Muscle of leg (tissue), 9 donors: ENCODE measurements around the gene PRICKLE3. TPM values are rescaled to one million over a fixed set of nuclear protein-coding genes. Genes with fewer than 3 reads are reported as not detected.

ENCODE experiments used
- polyA plus RNA-seq, 8 donors: library from polyadenylated mRNA; unstranded; fragments of 120-200 nt; gene quantifications; one replicate each; pipeline versions ENCODE4 v1.2.1 to v1.2.3, GENCODE V29; 2013; ENCODE audit warnings: inconsistent platforms in 1 of 8, low replicate concordance in 1 of 8; ENCODE audit not compliant: insufficient read length in 8 of 8, insufficient read depth in 1 of 8
- total RNA-seq: library from RNA; stranded (reverse); fragments of 120-200 nt; gene quantifications from one replicate; pipeline ENCODE4 v1.2.4, GENCODE V29; 2013

Gene PRICKLE3
- total and polyA plus RNA-seq, 9 donors: 1.9 to 5.3 (median 3.7) TPM

Other genes starting within 250 kb of the PRICKLE3 start
- gene OTUD5, start 228.8 kb downstream of the PRICKLE3 start, total RNA-seq: 18.9 TPM
- 10 to 100 TPM; 37.5 to 45.2 (median 38.4) TPM for gene OTUD5, start 228.8 kb downstream of the PRICKLE3 start, polyA plus RNA-seq
- 0.66 TPM for gene KCND1, start 214.5 kb downstream of the PRICKLE3 start, total RNA-seq
- gene KCND1, start 214.5 kb downstream of the PRICKLE3 start, polyA plus RNA-seq: 1 to 10 TPM in 4 of 8 donors, under 1 TPM in 4; 0.72 to 1.7 (median 1.0) TPM
- gene GRIPAP1, start 184.1 kb downstream of the PRICKLE3 start, total RNA-seq: 9.9 TPM
- gene GRIPAP1, start 184.1 kb downstream of the PRICKLE3 start, polyA plus RNA-seq: 10 to 100 TPM; 18.0 to 26.0 (median 22.3) TPM
- gene TFE3, start 143.0 kb downstream of the PRICKLE3 start, total RNA-seq: 10.8 TPM
- gene TFE3, start 143.0 kb downstream of the PRICKLE3 start, polyA plus RNA-seq: 10 to 100 TPM; 20.5 to 27.3 (median 21.4) TPM
- gene CCDC120, start 127.4 kb downstream of the PRICKLE3 start, total RNA-seq: 0.98 TPM
- gene CCDC120, start 127.4 kb downstream of the PRICKLE3 start, polyA plus RNA-seq: 1 to 10 TPM; 3.3 to 6.0 (median 4.1) TPM
- 4.2 TPM for gene PRAF2, start 112.4 kb downstream of the PRICKLE3 start, total RNA-seq
- gene PRAF2, start 112.4 kb downstream of the PRICKLE3 start, polyA plus RNA-seq: 10 to 100 TPM; 19.3 to 29.8 (median 23.0) TPM
- 25.5 TPM for gene WDR45, start 106.5 kb downstream of the PRICKLE3 start, total RNA-seq
- gene WDR45, start 106.5 kb downstream of the PRICKLE3 start, polyA plus RNA-seq: 10 to 100 TPM; 34.1 to 39.1 (median 36.6) TPM
- gene GPKOW, start 62.6 kb downstream of the PRICKLE3 start, total RNA-seq: 20.7 TPM
- 10 to 100 TPM; 18.3 to 19.6 (median 19.0) TPM for gene GPKOW, start 62.6 kb downstream of the PRICKLE3 start, polyA plus RNA-seq
- gene MAGIX, start 23.6 kb downstream of the PRICKLE3 start, total RNA-seq: 2.6 TPM
- gene MAGIX, start 23.6 kb downstream of the PRICKLE3 start, polyA plus RNA-seq: 1 to 10 TPM; 1.6 to 2.1 (median 1.7) TPM
- gene PLP2, start 14.5 kb downstream of the PRICKLE3 start, total RNA-seq: 59.0 TPM
- 100 to 1,000 TPM in 5 of 8 donors, 10 to 100 TPM in 3; 79.1 to 166 (median 119) TPM for gene PLP2, start 14.5 kb downstream of the PRICKLE3 start, polyA plus RNA-seq
- gene SYP, start 13.8 kb upstream of the PRICKLE3 start, total RNA-seq: 1.2 TPM
- gene SYP, start 13.8 kb upstream of the PRICKLE3 start, polyA plus RNA-seq: 1 to 10 TPM; 1.1 to 2.0 (median 1.3) TPM
- gene CACNA1F, start 47.0 kb upstream of the PRICKLE3 start, total RNA-seq: 0.09 TPM
- gene CACNA1F, start 47.0 kb upstream of the PRICKLE3 start, polyA plus RNA-seq: under 1 TPM in 4 of 8 donors, not detected in 4; 0.01 to 0.05 (median 0.03) TPM
- gene CCDC22, start 49.1 kb upstream of the PRICKLE3 start, total RNA-seq: 5.3 TPM
- 10 to 100 TPM; 10.8 to 15.8 (median 12.6) TPM for gene CCDC22, start 49.1 kb upstream of the PRICKLE3 start, polyA plus RNA-seq
- gene FOXP3, start 78.3 kb upstream of the PRICKLE3 start, total RNA-seq: 0.04 TPM
- under 1 TPM; 0.24 to 0.68 (median 0.54) TPM for gene FOXP3, start 78.3 kb upstream of the PRICKLE3 start, polyA plus RNA-seq
- gene PPP1R3F, start 83.4 kb upstream of the PRICKLE3 start, total RNA-seq: 5.5 TPM
- gene PPP1R3F, start 83.4 kb upstream of the PRICKLE3 start, polyA plus RNA-seq: 1 to 10 TPM; 6.1 to 9.0 (median 7.5) TPM
- gene GAGE10, start 117.3 kb upstream of the PRICKLE3 start, total RNA-seq: not detected
- gene GAGE10, start 117.3 kb upstream of the PRICKLE3 start, polyA plus RNA-seq: not detected
- not detected for gene GAGE12J, start 135.7 kb upstream of the PRICKLE3 start, total RNA-seq
- gene GAGE12J, start 135.7 kb upstream of the PRICKLE3 start, polyA plus RNA-seq: not detected
- gene GAGE13, start 145.2 kb upstream of the PRICKLE3 start, total RNA-seq: not detected
- not detected for gene GAGE13, start 145.2 kb upstream of the PRICKLE3 start, polyA plus RNA-seq